Activated naive CD8-positive, alpha-beta T cell (primary cell): ENCODE results near the gene NECTIN4.
A peak's percentile ranks its signal among the peaks of the same experiment; 100 is the strongest.
"Not testable (repeated sequence)": the region's sequence is repeated elsewhere in the genome, so short reads cannot be mapped to it uniquely, and the experiment has no call there.

Experiments used
- H3K27ac Mint-ChIP-seq: one replicate; pipeline ENCODE4 v1.8.0; 2021; ENCODE audit warnings: mixed read lengths
- H3K27me3 Mint-ChIP-seq: one replicate; pipeline ENCODE4 v1.8.0; 2021; ENCODE audit warnings: mixed read lengths
- H3K36me3 Mint-ChIP-seq: one replicate; pipeline ENCODE4 v1.8.0; 2021; ENCODE audit warnings: mixed read lengths
- H3K4me1 Mint-ChIP-seq: one replicate; pipeline ENCODE4 v1.8.0; 2021; ENCODE audit warnings: low read depth, mixed read lengths
- H3K4me3 Mint-ChIP-seq: one replicate; pipeline ENCODE4 v1.8.0; 2021; ENCODE audit warnings: mild to moderate bottlenecking, mixed read lengths
- H3K9me3 Mint-ChIP-seq: one replicate; pipeline ENCODE4 v1.8.0; 2021; ENCODE audit warnings: low read depth, mixed read lengths

The NECTIN4 gene

DNA sequence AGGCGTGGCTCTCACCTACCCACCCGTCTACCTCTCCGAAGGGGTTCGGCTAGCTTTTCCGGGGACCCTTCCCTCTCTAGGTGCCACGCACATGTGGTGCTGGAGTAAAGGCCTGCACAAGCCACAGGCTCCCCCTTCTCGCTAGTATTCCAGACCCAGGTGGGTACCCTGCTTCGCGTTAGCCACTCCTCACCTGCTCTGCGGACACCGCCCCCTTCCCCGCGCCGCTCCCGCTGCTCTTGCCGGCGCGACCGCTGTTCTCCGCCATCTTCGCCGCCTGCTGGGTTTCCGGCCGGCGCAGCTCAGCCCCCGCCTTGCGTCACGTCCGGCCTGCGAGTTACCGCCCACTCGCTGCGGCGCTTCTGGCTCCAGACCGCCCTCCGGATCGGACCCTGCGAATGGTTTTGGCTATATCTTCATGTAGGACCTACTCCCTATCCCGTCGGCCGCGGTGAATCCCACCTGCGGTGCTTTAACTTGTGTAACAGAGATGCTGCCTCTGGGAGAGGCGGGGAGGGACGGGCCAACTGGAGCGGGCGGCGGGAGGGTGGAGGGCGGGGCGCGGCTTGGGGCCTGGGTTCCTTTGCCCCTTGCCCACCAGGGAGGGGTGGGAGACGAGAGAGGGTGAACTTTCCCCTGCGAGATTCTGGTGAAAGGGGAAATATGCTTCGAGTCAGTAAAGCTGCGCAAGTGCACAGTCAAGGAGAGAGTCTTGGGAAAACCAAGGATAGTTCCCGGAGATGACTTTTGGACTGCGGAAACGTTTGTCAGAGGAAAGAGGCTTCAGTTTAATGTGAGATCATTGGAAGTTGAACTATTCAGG is 28.6 kb upstream of the NECTIN4 start, which contains the start of the genes NIT1 and PFDN2:
NIT1 (plus strand) TSS at position 347 of the 823 bp plus-strand sequence; CDS start at position 419, 72 bp downstream.
PFDN2 (minus strand) TSS at position 279 of the 823 bp plus-strand sequence; CDS start at position 268, 11 bp downstream.
- no peaks in the 10 kb centered on the region for H3K27me3 Mint-ChIP-seq
- peaks cover 14% of the 10 kb centered on the region for H3K36me3 Mint-ChIP-seq
- no peaks in the 10 kb centered on the region for H3K9me3 Mint-ChIP-seq
- H3K4me1 Mint-ChIP-seq = peaks cover 68% of the 10 kb centered on the region
- H3K27ac Mint-ChIP-seq = peak within 1 kb of the TSS; percentile 98
- peak within 1 kb of the TSS; percentile 98 for H3K4me3 Mint-ChIP-seq

DNA sequence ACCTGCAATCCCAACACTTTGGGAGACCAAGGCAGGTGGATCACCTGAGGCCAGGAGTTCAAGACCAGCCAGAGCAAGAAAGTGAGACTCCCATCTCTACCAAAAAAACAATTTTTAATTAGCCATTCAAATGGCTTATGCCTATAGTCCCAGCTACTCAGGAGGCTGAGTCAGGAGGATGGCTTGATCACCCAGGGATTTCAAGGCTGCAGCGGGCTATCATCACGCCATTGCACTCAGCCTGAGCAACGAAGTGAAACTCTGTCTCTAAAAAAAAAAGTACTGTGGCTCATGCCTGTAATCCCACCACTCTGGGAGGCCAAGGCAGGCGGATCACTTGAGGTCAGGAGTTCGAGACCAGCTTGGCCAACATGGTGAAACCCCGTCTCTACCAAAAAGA is 26.6 kb upstream of the NECTIN4 start:
- H3K9me3 Mint-ChIP-seq, H3K27me3 Mint-ChIP-seq: not testable (repeated sequence)
- H3K36me3 Mint-ChIP-seq = peaks cover 13% of the 10 kb centered on the region
- peak overlapping the region; percentile 98 for H3K27ac Mint-ChIP-seq
- H3K4me3 Mint-ChIP-seq = peak overlapping the region; percentile 98
- H3K4me1 Mint-ChIP-seq = peaks cover 74% of the 10 kb centered on the region

DNA sequence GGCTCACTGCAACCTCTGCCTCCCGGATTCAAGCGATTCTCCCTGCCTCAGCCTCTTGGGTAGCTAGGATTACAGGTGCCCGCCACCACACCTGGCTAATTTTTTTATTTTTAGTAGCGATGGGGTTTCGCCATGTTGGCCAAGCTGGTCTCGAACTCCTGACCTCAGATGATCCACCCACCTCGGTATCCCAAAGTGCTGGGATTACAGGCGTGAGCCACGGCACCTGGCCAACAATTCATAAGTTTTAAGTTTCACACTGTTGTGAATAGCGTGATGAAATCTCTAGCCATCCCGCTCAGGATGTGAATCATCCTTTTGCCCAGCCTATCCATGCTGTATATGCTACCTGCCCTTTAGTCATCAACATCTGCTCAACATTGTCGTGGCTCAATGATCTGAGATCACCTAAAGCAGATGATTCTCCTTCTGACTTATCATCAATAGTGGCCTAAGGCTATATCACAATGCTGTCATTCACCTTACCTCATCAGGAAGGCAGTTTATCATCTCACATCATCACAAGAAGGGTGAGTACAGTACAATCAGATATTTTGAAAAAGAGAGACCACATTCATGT is 25.9 kb upstream of the NECTIN4 start:
- Mint-ChIP-seq H3K36me3 (peaks cover 12% of the 10 kb centered on the region), H3K27me3 (no peaks in the 10 kb centered on the region), H3K27ac (peak overlapping the region; percentile 41), H3K4me1 (peaks cover 71% of the 10 kb centered on the region), H3K9me3 (no peaks in the 10 kb centered on the region), H3K4me3 (peak overlapping the region; percentile 98)

DNA sequence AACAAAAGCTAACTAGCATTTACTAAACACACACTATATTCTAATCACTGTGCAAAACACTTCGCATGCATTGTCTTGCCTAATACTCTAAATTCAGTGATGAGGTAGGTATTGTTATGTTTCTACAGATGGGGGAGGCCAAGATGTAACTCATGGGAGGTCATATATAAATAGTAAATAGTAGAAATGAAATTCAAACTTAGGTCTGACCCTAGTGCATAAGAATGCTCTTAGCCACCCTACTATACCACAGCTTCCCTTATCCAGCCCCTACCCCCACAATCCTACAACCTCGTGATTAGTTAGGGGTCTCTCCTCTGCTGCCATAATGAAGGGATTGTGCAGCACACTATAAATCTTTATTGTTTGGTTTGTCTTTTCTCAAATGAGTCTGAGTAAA is 25.2 kb upstream of the NECTIN4 start:
- H3K27ac Mint-ChIP-seq = peak overlapping the region; percentile 80
- peaks cover 12% of the 10 kb centered on the region for H3K36me3 Mint-ChIP-seq
- peak overlapping the region; percentile 98 for H3K4me3 Mint-ChIP-seq

DNA sequence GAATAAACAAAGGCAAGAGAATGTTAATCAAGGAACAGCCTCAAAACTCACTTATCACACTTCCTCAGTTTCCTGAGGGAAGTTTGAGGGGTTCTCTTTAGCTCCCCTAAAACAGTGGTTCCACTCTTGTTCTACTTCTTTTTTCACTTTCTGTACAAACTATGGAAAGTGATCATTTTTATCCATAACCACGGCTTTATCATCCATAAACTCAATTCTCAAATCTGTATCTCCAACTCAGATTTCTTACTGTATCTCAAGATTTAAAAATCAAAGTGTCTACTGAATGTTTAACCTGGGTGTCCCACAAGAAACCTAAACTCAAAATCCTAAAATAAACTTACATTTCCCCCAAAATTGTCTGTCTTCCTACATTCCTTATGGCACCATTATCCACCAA is 24.6 kb upstream of the NECTIN4 start:
- H3K27me3 Mint-ChIP-seq = no peaks in the 10 kb centered on the region
- H3K9me3 Mint-ChIP-seq = no peaks in the 10 kb centered on the region
- peaks cover 12% of the 10 kb centered on the region for H3K36me3 Mint-ChIP-seq
- peaks cover 60% of the 10 kb centered on the region for H3K4me1 Mint-ChIP-seq
- peak overlapping the region; percentile 69 for H3K4me3 Mint-ChIP-seq
- H3K27ac Mint-ChIP-seq = peak overlapping the region; percentile 80

More for the DNA sequence above, 25.2 kb upstream of the NECTIN4 start:
- Mint-ChIP-seq H3K27me3 (no peaks in the 10 kb centered on the region), H3K9me3 (no peaks in the 10 kb centered on the region), H3K4me1 (peaks cover 64% of the 10 kb centered on the region)

DNA sequence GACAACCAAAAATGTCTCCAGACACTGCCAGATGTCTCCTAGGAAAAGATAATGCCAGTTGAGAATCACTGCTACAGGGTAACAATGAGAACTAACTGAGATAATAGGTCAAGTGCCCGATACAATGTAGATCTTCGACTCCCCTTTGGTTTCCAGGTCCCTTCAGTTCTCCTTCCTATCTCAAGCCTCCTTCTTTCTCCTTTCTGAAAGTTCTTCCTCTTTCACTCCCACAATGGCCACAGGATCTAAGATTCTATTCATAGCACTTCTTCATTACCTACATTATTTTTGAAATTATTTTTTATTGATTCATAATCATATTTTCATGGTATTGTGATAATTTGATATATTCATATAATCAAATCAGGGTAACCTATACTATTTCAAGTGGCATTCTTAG is 22.2 kb upstream of the NECTIN4 start:
- Mint-ChIP-seq H3K4me1 (peaks cover 54% of the 10 kb centered on the region), H3K27ac (peak overlapping the region; percentile 7), H3K4me3 (no peak overlapping the region)

DNA sequence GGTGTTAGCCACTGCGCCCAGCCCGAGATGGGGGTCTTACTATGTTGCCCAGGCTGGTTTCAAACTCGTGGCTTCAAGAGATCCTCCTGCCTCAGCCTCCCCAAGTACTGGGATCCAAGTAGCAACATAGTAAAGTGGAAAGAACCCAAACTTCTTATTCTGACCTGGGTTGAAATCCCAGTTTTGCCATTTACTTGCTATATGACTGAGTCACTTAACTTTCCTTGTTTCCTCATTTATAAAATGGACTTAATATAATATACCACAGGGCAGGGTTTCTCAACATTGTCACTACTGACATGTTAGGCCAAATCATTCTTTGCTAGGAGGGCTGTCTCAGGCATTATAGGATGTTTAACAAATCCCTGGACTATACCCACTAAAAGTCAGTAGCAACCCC is 21.8 kb upstream of the NECTIN4 start:
- H3K4me1 Mint-ChIP-seq = peaks cover 53% of the 10 kb centered on the region
- H3K4me3 Mint-ChIP-seq = no peak overlapping the region
- H3K27ac Mint-ChIP-seq = no peak overlapping the region
- no peaks in the 10 kb centered on the region for H3K27me3 Mint-ChIP-seq
- peaks cover 11% of the 10 kb centered on the region for H3K36me3 Mint-ChIP-seq
- no peaks in the 10 kb centered on the region for H3K9me3 Mint-ChIP-seq

More for the DNA sequence above, 22.2 kb upstream of the NECTIN4 start:
- Mint-ChIP-seq H3K36me3 (peaks cover 9% of the 10 kb centered on the region), H3K27me3 (no peaks in the 10 kb centered on the region), H3K9me3 (no peaks in the 10 kb centered on the region)

DNA sequence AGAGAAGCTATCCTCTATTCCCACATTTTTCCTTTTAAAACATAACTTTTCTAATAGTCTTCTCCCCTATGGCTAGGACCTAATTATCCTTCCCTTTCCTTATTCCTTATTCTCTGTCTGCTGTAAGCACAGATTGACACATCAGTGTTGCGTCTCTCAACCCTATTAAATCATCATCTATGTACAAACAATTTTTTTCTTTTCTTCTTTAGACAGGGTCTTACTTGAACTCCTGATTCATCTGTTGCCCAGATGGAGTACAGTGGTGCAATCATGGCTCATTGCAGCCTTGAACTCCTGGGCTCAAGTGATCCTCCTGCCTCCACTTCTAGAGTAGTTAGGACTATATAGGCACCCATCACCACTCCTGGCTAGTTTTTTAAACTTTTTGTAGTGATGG is 17.1 kb upstream of the NECTIN4 start:
- peaks cover 24% of the 10 kb centered on the region for H3K4me1 Mint-ChIP-seq
- H3K4me3 Mint-ChIP-seq = no peak overlapping the region
- H3K9me3 Mint-ChIP-seq = no peaks in the 10 kb centered on the region
- H3K27ac Mint-ChIP-seq = no peak overlapping the region
- no peaks in the 10 kb centered on the region for H3K27me3 Mint-ChIP-seq
- H3K36me3 Mint-ChIP-seq = peaks cover 2% of the 10 kb centered on the region

DNA sequence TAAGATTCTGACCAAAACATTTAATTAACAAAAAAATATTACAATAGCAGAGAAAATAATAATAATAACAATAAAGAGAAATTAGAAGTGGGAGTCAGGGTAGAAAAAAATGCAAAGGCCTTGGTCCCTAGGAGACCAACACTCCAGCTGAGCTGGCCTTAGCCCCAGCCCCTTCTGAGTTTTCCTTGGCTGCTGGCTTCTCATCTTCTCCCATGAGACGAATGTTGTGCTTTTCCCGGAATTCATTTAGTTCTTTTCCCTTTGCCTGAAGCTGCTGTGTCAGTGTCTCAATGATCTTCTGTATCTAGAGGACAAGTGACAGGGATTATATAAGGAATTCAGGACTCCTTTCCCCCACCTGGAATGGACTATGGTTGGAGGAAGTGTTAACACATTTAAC is 11.2 kb upstream of the NECTIN4 start:
- Mint-ChIP-seq H3K4me1 (peaks cover 35% of the 10 kb centered on the region), H3K9me3 (no peaks in the 10 kb centered on the region), H3K36me3 (no peaks in the 10 kb centered on the region), H3K4me3 (no peak overlapping the region), H3K27ac (no peak overlapping the region), H3K27me3 (no peaks in the 10 kb centered on the region)

DNA sequence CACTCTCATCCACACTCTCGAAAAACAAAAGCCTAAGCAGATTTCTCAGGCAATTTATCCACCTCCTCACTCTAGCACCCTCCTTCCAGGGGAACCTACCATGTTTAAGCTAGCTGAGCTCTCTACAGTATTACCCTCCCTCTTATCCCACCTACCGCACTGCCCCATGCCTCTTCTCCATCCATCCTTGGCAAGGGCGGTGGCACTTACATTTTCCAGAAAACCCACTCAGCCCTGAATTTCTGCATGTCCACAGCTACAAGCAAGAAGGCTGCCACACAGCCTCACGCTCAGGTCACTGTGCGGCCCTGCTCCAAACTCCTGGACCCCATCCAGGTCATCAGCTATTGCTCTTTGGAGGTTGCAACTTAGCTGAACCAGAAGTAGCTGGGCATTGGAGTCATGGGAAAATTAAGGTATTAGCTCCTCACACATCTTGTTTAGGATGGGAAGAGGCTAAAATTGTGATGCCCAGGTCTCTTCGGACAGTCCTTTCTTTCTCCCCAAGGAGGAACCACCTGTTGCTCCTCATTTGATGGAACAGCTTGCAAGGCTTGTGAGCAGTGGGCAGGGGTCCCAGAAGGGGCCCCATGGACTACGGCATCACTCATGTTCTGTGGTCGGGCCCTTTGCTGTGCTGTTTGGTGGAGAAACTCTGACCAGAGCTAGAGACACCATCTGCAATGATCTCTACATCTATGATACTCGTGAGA is 9.9 kb upstream of the NECTIN4 start:
- Mint-ChIP-seq H3K4me3 (peak overlapping the region; percentile 85), H3K27ac (peak overlapping the region; percentile 46), H3K36me3 (no peaks in the 10 kb centered on the region), H3K9me3 (no peaks in the 10 kb centered on the region), H3K27me3 (no peaks in the 10 kb centered on the region), H3K4me1 (peaks cover 34% of the 10 kb centered on the region)

DNA sequence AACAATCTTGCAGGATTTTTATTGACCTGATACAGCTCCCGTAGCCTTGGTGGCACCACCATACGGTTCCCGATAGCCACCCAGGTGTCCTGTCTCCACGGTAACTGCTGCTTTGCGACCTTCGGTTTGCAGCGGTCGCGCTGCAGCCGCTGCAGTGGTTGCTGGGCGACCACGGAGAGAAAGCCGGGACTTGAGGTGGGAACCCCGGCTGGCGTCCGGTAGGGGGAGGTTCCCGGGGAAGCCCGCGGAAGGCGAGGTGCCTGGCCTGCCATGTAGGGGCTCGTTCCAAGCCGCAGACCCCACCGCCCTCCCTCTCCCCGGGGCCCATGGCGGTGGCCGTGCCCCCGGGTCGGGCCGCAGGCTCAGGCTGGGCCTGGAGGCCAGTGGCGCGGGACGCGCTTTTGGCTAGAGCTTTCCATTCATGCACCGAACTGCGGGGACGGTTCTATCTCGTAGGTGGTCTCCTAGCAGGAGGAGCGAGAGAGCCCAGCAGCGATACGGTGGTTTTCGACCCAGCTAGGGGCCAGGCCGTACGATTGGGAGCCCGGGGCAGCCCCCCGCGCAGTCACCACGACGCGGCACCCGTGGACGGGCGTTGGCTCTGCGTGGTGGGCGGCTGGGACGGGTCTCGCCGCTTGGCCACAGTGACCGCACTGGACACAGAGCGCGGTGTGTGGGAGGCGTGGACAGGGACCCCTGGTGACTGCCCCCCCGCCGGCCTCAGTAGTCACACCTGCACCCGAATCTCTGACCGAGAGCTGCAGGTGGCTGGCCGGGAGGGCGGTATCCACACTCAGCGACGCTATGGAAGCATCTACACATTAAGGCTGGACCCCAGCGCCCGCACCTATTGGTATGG is 9.1 kb upstream of the NECTIN4 start, which contains the start of gene KLHDC9:
KLHDC9 (plus strand) TSS at position 152 of the 859 bp plus-strand sequence; CDS start at position 327, 175 bp downstream.
- H3K36me3 Mint-ChIP-seq = no peaks in the 10 kb centered on the region
- peaks cover 36% of the 10 kb centered on the region for H3K4me1 Mint-ChIP-seq
- no peaks in the 10 kb centered on the region for H3K27me3 Mint-ChIP-seq
- no peaks in the 10 kb centered on the region for H3K9me3 Mint-ChIP-seq
- peak within 1 kb of the TSS; percentile 75 for H3K27ac Mint-ChIP-seq
- peak within 1 kb of the TSS; percentile 89 for H3K4me3 Mint-ChIP-seq

DNA sequence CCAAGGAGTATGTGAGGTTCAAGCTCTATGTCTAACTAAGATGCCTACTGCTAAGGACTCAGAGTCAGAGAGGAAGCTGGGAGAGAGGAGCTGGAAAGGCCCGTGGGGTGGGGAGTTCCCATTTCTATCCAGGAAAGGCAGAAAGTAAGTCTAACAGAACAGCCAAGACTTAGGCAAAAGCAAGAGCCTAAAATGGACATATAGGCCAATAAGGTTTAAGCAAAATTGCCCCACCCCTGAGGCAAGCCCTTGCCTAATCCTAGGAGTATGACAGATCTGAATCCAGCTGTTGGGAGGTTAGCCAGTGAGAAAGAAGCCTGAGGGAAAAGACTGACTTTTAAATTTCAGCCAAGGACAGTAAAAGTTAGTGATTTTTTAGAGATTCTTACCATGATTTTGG is 7.2 kb upstream of the NECTIN4 start:
- no peaks in the 10 kb centered on the region for H3K9me3 Mint-ChIP-seq
- H3K36me3 Mint-ChIP-seq = no peaks in the 10 kb centered on the region
- peak overlapping the region; percentile 75 for H3K27ac Mint-ChIP-seq
- H3K4me3 Mint-ChIP-seq = no peak overlapping the region
- H3K4me1 Mint-ChIP-seq = peaks cover 54% of the 10 kb centered on the region
- no peaks in the 10 kb centered on the region for H3K27me3 Mint-ChIP-seq

DNA sequence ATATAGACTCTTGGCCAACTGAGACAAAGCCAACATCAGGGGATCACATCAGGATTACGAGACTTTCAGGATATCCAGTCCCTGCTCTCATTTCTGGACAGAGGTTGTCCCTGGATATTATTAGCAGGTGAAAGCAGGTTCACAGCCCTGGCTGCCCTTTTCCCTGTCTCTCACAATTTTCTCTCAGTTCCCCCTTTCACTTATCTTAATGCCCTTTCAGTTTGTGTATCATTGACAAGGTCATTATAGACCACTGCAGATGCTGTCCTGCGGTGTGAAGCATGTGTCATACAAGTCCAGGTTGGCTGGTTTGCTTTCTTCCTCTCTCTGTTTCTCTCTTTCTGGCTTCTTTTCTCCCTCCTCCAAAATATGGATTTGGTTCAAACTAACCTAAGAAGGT is 6.7 kb upstream of the NECTIN4 start:
- Mint-ChIP-seq H3K4me3 (no peak overlapping the region), H3K27me3 (no peaks in the 10 kb centered on the region)

DNA sequence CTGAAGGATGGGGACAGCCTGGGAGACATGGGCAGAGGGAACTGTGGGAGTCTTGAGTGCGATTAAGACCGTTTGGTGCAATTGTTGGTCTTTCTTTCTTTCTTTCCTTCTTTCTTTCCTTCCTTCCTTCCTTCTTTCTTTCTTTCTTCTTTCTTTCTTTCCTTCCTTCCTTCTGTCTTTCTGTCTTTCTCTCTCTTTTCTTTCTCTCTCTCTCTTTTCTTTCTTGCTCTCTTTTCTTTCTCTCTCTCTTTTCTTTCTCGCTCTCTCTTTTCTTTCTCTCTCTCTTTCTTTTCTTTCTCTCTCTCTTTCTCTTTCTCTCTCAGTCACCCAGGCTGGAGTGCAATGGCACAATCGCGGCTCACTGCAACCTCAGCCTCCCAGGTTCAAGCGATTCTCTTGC is 5.9 kb upstream of the NECTIN4 start:
- Mint-ChIP-seq H3K4me3 (no peak overlapping the region), H3K27me3 (no peaks in the 10 kb centered on the region), H3K36me3 (no peaks in the 10 kb centered on the region), H3K27ac (peak overlapping the region; percentile 3), H3K9me3 (no peaks in the 10 kb centered on the region), H3K4me1 (peaks cover 65% of the 10 kb centered on the region)

More for the DNA sequence above, 6.7 kb upstream of the NECTIN4 start:
- Mint-ChIP-seq H3K9me3 (no peaks in the 10 kb centered on the region), H3K27ac (peak overlapping the region; percentile 75), H3K36me3 (no peaks in the 10 kb centered on the region), H3K4me1 (peaks cover 57% of the 10 kb centered on the region)
